ENCODE data around the gene LARGE2.

LARGE2 gene

DNA sequence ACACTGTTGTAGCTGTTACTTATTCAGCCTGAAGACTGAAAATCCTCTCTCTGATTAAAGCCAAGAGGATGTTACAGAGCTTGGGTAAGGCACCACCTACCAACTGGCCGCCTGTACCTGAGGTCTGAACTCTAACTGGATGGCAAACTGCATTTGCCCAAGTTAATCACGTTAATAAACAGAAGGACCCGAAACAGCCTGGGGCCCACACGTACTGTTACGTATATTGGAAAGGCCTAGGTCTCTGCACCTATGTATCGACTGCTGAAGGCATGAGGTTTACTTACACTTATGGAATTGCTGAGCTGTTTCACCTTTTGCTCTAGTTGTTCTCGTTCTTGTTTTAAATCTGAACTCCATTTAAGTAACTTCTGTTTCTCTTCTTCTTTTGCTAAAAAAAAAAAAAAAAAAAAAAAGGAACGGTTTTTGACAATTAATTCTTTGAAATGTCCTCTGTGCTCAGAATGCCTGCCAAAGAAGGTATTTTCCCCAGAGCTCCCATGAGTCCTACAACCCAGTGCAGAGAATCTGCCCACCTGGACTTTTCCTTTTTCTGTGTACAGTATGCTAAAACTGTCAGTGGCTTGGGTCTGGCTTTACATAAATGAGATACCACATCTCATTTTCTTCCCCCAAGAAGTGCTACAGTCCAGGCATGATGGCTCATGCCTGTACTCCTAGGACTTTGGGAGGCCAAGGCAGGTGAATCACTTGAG, 13.1 kb downstream of the LARGE2 start:
- Histone ChIP-seq H3K9me2 (replicated peaks; ENCODE audit: control insufficient read depth, low read length) (no peaks in the 10 kb centered on the region), H3K36me3 (ENCODE audit: control insufficient read depth, low read length) (peaks cover 48% of the 10 kb centered on the region), H3K4me3 (ENCODE audit: low read length) (peak overlapping the region; percentile 25), H3K4me1 (ENCODE audit: control insufficient read depth, low read length) (peaks cover 92% of the 10 kb centered on the region), H3K79me2 (ENCODE audit: control insufficient read depth, low read length) (peaks cover 31% of the 10 kb centered on the region), H3K4me2 (ENCODE audit: low read length) (peak overlapping the region; percentile 75), H4K20me1 (ENCODE audit: control insufficient read depth, insufficient read depth, low read depth, low read length) (no peaks in the 10 kb centered on the region), H3K27ac (ENCODE audit: low read depth, low read length) (peak overlapping the region; percentile 36), H3F3A (ENCODE audit: control insufficient read depth, insufficient read depth) (peaks cover 38% of the 10 kb centered on the region), H3K9me3 (ENCODE audit: control insufficient read depth, insufficient read depth, low read length) (no peaks in the 10 kb centered on the region), H3K27me3 (ENCODE audit: control insufficient read depth, low read length) (no peaks in the 10 kb centered on the region)
- TF ChIP-seq, protein P1, sequence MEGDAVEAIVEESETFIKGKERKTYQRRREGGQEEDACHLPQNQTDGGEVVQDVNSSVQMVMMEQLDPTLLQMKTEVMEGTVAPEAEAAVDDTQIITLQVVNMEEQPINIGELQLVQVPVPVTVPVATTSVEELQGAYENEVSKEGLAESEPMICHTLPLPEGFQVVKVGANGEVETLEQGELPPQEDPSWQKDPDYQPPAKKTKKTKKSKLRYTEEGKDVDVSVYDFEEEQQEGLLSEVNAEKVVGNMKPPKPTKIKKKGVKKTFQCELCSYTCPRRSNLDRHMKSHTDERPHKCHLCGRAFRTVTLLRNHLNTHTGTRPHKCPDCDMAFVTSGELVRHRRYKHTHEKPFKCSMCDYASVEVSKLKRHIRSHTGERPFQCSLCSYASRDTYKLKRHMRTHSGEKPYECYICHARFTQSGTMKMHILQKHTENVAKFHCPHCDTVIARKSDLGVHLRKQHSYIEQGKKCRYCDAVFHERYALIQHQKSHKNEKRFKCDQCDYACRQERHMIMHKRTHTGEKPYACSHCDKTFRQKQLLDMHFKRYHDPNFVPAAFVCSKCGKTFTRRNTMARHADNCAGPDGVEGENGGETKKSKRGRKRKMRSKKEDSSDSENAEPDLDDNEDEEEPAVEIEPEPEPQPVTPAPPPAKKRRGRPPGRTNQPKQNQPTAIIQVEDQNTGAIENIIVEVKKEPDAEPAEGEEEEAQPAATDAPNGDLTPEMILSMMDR (IDR thresholded peaks at IDR 0.05; ENCODE audit: low read depth, low read length, poor library complexity, severe bottlenecking): no peak
- TF ChIP-seq EZH2phosphoT487 (IDR thresholded peaks at IDR 0.05; ENCODE audit: borderline replicate concordance, low read length): no peak

DNA sequence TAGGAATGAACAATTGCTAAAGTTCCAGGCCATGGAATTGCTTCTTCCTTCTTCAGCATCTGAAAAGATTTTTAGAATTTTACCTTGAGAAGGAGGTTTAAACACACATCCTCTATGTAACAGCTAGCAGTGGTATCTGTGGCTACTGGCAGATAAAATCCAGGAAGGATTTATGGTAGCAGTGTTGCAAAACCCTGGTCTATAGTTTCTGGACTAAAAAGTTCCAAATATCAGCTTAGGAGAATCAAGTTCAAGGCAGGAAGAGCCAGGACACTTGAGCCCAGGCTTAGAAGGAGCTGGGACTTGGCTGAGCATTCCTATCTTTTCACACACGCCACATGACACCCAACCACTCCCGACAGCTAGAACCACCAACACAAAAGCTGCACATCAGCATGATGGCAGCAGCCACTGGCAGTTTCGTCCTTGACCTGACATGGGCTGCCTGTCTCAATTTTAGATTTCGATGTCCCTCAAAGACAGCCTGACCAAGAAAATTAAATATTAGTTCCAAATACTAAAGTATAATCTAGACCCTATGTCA, 14.1 kb downstream of the LARGE2 start:
- Histone ChIP-seq H3F3A (ENCODE audit: control insufficient read depth, insufficient read depth) (peaks cover 32% of the 10 kb centered on the region), H3K79me2 (ENCODE audit: control insufficient read depth, low read length) (peaks cover 24% of the 10 kb centered on the region), H3K27me3 (ENCODE audit: control insufficient read depth, low read length) (no peaks in the 10 kb centered on the region), H3K4me1 (ENCODE audit: control insufficient read depth, low read length) (peaks cover 81% of the 10 kb centered on the region), H3K27ac (ENCODE audit: low read depth, low read length) (no peak overlapping the region), H3K36me3 (ENCODE audit: control insufficient read depth, low read length) (peaks cover 41% of the 10 kb centered on the region), H3K9me3 (ENCODE audit: control insufficient read depth, insufficient read depth, low read length) (no peaks in the 10 kb centered on the region), H3K9me2 (replicated peaks; ENCODE audit: control insufficient read depth, low read length) (no peaks in the 10 kb centered on the region), H3K4me2 (ENCODE audit: low read length) (no peak overlapping the region), H3K4me3 (ENCODE audit: low read length) (no peak overlapping the region), H4K20me1 (ENCODE audit: control insufficient read depth, insufficient read depth, low read depth, low read length) (no peaks in the 10 kb centered on the region)
- TF ChIP-seq, protein P1 (IDR thresholded peaks at IDR 0.05; ENCODE audit: low read depth, low read length, poor library complexity, severe bottlenecking): no peak
- no peak for TF ChIP-seq EZH2phosphoT487 (IDR thresholded peaks at IDR 0.05; ENCODE audit: borderline replicate concordance, low read length)

DNA sequence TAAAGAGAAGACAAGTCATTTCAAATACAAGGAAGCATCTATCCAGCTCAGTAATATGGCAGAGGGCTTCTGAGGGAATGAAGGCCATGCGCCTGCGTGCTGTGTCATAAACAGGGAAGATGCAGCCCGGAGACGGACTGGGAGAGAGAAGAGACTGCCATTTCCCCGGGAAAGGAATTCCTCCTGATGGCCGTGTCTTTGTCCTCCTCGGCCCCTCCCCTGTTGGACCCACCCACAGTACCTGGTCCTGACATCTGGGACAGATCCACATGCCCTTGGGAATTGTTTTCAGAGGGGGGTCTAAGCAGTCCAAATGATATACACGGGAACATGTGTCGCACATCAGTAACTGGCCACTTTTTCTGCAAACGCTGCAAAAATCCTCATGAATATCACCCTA, 15.5 kb downstream of the LARGE2 start:
- Histone ChIP-seq H3F3A (ENCODE audit: control insufficient read depth, insufficient read depth) (peaks cover 22% of the 10 kb centered on the region), H3K27ac (ENCODE audit: low read depth, low read length) (peak overlapping the region; percentile 89), H3K36me3 (ENCODE audit: control insufficient read depth, low read length) (peaks cover 29% of the 10 kb centered on the region), H3K4me3 (ENCODE audit: low read length) (peak overlapping the region; percentile 61), H3K9me2 (replicated peaks; ENCODE audit: control insufficient read depth, low read length) (no peaks in the 10 kb centered on the region), H4K20me1 (ENCODE audit: control insufficient read depth, insufficient read depth, low read depth, low read length) (no peaks in the 10 kb centered on the region), H3K79me2 (ENCODE audit: control insufficient read depth, low read length) (peaks cover 10% of the 10 kb centered on the region), H3K4me1 (ENCODE audit: control insufficient read depth, low read length) (peaks cover 69% of the 10 kb centered on the region), H3K27me3 (ENCODE audit: control insufficient read depth, low read length) (no peaks in the 10 kb centered on the region), H3K9me3 (ENCODE audit: control insufficient read depth, insufficient read depth, low read length) (no peaks in the 10 kb centered on the region), H3K4me2 (ENCODE audit: low read length) (peak overlapping the region; percentile 71)
- TF ChIP-seq, protein P1 (IDR thresholded peaks at IDR 0.05; ENCODE audit: low read depth, low read length, poor library complexity, severe bottlenecking): no peak
- no peak for TF ChIP-seq EZH2phosphoT487 (IDR thresholded peaks at IDR 0.05; ENCODE audit: borderline replicate concordance, low read length)

Data from DOHH2 (cell line).